Endothelial cell of umbilical vein (primary cell): Measurements from ENCODE around the gene KISS1R. TPM values are rescaled to one million over a fixed set of nuclear protein-coding genes. Genes with fewer than 3 reads are reported as not detected.

ENCODE experiments used
- BruUV-seq: library from RNA; stranded (reverse); fragments of 400-500 nt; replicated peaks from 2 replicates; lab custom pipeline; 2021; lab: Mats Ljungman, UMichigan
- CTCF ChIA-PET: fragments of 300-600, 350-600 bp; sonication (Branson Sonifier 250); formaldehyde crosslinking; loops from one replicate; lab custom pipeline; 2021; ENCODE audit warnings: antibody characterized with exemption, inconsistent platforms; lab: Charles Lee
- POLR2A ChIA-PET: fragments of 300-600, 350-600 bp; sonication (Branson Sonifier 250); formaldehyde crosslinking; loops from one replicate; lab custom pipeline; 2021; ENCODE audit warnings: antibody characterized with exemption, inconsistent platforms; lab: Charles Lee
- DNase-seq: peaks from one replicate; pipeline ENCODE4 v3.0.0-alpha.2; 2011; ENCODE audit warnings: low read depth, low spot score
- FAIRE-seq: peaks from 2 replicates; lab custom pipeline; 2011; peaks lifted over from hg19 to GRCh38; lab: Jason Lieb, UNC
- H2AFZ ChIP-seq: 2 replicates; pipeline ENCODE4 v1.6.0; 2012; ENCODE audit warnings: low read depth, low read length, control low read depth, inconsistent platforms
- H3K27ac ChIP-seq: 2 replicates; pipeline ENCODE4 v1.5.1; 2011; ENCODE audit warnings: low read depth, mild to moderate bottlenecking, control low read depth, low read length, moderate library complexity; ENCODE audit not compliant: insufficient read depth
- H3K27me3 ChIP-seq, 2 experiments: 2 replicates each; pipeline versions ENCODE4 v1.6.0 to v1.6.1; 2011; ENCODE audit warnings: low read length in 2 of 2, mixed read lengths in 1 of 2; ENCODE audit not compliant: control insufficient read depth in 2 of 2, insufficient read depth in 2 of 2
- H3K36me3 ChIP-seq, 2 experiments: 2 replicates in 1 of 2; 3 replicates in 1 of 2; pipeline ENCODE4 v1.5.1; 2011; ENCODE audit warnings: low read length in 2 of 2, mild to moderate bottlenecking in 1 of 2, moderate library complexity in 1 of 2; ENCODE audit not compliant: control insufficient read depth in 2 of 2, insufficient read depth in 2 of 2; ENCODE audit errors: extremely low read depth in 1 of 2
- H3K4me1 ChIP-seq: 3 replicates; pipeline ENCODE4 v1.5.1; 2011; ENCODE audit warnings: mild to moderate bottlenecking, low read length; ENCODE audit not compliant: control insufficient read depth, insufficient read depth; ENCODE audit errors: extremely low read depth
- H3K4me2 ChIP-seq: 2 replicates; pipeline ENCODE4 v1.6.1; 2011; ENCODE audit warnings: low read length, control low read depth, mixed read lengths; ENCODE audit not compliant: insufficient read depth
- H3K4me3 ChIP-seq, 3 experiments: fragments of 200-600 bp in 1 of 3; sonication (generic), shearing (Covaris generic) in 1 of 3; replicated peaks in 1 of 3; 2 replicates each; pipeline ENCODE4 v1.5.1; 2011 to 2016; ENCODE audit warnings: control low read depth in 3 of 3, low read length in 3 of 3, mild to moderate bottlenecking in 2 of 3, inconsistent platforms in 1 of 3, low read depth in 1 of 3, moderate library complexity in 1 of 3; ENCODE audit not compliant: insufficient read depth in 1 of 3
- H3K79me2 ChIP-seq: 2 replicates; pipeline ENCODE4 v1.6.0; 2012; ENCODE audit warnings: low read length, inconsistent platforms; ENCODE audit not compliant: control insufficient read depth, insufficient read depth
- H3K9ac ChIP-seq: replicated peaks from 2 replicates; pipeline ENCODE3; 2011; ENCODE audit warnings: low read length, control low read depth; ENCODE audit not compliant: insufficient read depth; ENCODE audit errors: extremely low read depth
- H3K9me1 ChIP-seq: replicated peaks from 3 replicates; pipeline ENCODE4 v1.6.0; 2011; ENCODE audit warnings: mild to moderate bottlenecking, low read length; ENCODE audit not compliant: control insufficient read depth, insufficient read depth; ENCODE audit errors: extremely low read depth
- H3K9me3 ChIP-seq: replicated peaks from 2 replicates; pipeline ENCODE4 v1.5.1; 2012; ENCODE audit warnings: low read length, inconsistent platforms; ENCODE audit not compliant: control insufficient read depth, insufficient read depth
- H4K20me1 ChIP-seq: replicated peaks from 2 replicates; pipeline ENCODE3; 2011; ENCODE audit warnings: mild to moderate bottlenecking, low read length; ENCODE audit not compliant: control insufficient read depth, insufficient read depth; ENCODE audit errors: extremely low read depth
- EZH2 ChIP-seq: IDR thresholded peaks from 2 replicates; pipeline ENCODE4 v1.6.1; 2012; ENCODE audit warnings: borderline replicate concordance, low read depth, mild to moderate bottlenecking, moderate library complexity, low read length, inconsistent platforms; ENCODE audit not compliant: severe bottlenecking
- FOS ChIP-seq: IDR thresholded peaks from 2 replicates; pipeline ENCODE4 v1.6.1; 2011; ENCODE audit warnings: mild to moderate bottlenecking, low read length, moderate library complexity, borderline replicate concordance; ENCODE audit not compliant: insufficient read depth
- GATA2 ChIP-seq: IDR thresholded peaks from 2 replicates; pipeline ENCODE4 v1.7.0; 2011; ENCODE audit warnings: low read depth, mild to moderate bottlenecking, moderate library complexity, mixed read lengths, low read length; ENCODE audit not compliant: insufficient read length, insufficient read depth
- JUN ChIP-seq: IDR thresholded peaks from 2 replicates; pipeline ENCODE4 v1.6.1; 2011; ENCODE audit warnings: borderline replicate concordance, low read depth; ENCODE audit not compliant: insufficient read length, insufficient read depth
- MYC ChIP-seq: IDR thresholded peaks from one replicate; pipeline ENCODE4 v1.6.1; 2011; ENCODE audit warnings: mild to moderate bottlenecking, low read depth, low read length
- POLR2A ChIP-seq: IDR thresholded peaks from 2 replicates; pipeline ENCODE4 v1.6.1; 2012; ENCODE audit warnings: low read depth, mild to moderate bottlenecking, control low read depth, low read length
- POLR2AphosphoS5 ChIP-seq: IDR thresholded peaks from 2 replicates; pipeline ENCODE4 v1.6.1; 2012; ENCODE audit warnings: low read depth, mild to moderate bottlenecking, control low read depth, low read length, moderate library complexity; ENCODE audit not compliant: insufficient read depth
- dilution Hi-C: fragments of 300-500 bp; cut with MboI; formaldehyde crosslinking; loops from one replicate; pipeline ENCODE4 v1.15.0; 2019; ENCODE audit warnings: low sequenced_read_pairs; ENCODE audit not compliant: extremely low pct_ligation_motif_present
- intact Hi-C: fragments of 100-400 bp; cut with micrococcal nuclease; formaldehyde crosslinking; loops from one replicate; pipeline ENCODE4 v1.10.0; 2022
- polyA plus RNA-seq, 4 experiments: library from polyadenylated mRNA; depleted of rRNA in 3 of 4; stranded (reverse) in 3 of 4; unstranded in 1 of 4; fragments of >200 nt; gene quantifications; 2 replicates each; pipeline versions ENCODE4 v1.2.1 to v1.2.3, GENCODE V29; 2011 to 2012; ENCODE audit warnings: missing spikeins in 1 of 4
- total RNA-seq: library from RNA; stranded (reverse); gene quantifications from 2 replicates; pipeline ENCODE4 v1.2.3, GENCODE V29; 2021
- TF ChIP-seq, protein P1 (sequence below): IDR thresholded peaks from 2 replicates; pipeline ENCODE4 v1.6.1; 2011; ENCODE audit not compliant: insufficient read depth, insufficient read length
- TF ChIP-seq, protein P2 (sequence below), 2 donors: IDR thresholded peaks; 1 replicate in 1 of 2; 2 replicates in 1 of 2; pipeline ENCODE4 v1.5.1; 2011; ENCODE audit warnings: low read length in 2 of 2, mild to moderate bottlenecking in 2 of 2, moderate library complexity in 2 of 2, control low read depth in 1 of 2, inconsistent platforms in 1 of 2, low read depth in 1 of 2; ENCODE audit not compliant: insufficient read depth in 1 of 2; ENCODE audit errors: extremely low read depth in 1 of 2

The KISS1R gene
- total and polyA plus RNA-seq, 2 donors (not counting 3 experiments of a cell fraction or from before 2014, with no cell fraction given), result not detected

DNA sequence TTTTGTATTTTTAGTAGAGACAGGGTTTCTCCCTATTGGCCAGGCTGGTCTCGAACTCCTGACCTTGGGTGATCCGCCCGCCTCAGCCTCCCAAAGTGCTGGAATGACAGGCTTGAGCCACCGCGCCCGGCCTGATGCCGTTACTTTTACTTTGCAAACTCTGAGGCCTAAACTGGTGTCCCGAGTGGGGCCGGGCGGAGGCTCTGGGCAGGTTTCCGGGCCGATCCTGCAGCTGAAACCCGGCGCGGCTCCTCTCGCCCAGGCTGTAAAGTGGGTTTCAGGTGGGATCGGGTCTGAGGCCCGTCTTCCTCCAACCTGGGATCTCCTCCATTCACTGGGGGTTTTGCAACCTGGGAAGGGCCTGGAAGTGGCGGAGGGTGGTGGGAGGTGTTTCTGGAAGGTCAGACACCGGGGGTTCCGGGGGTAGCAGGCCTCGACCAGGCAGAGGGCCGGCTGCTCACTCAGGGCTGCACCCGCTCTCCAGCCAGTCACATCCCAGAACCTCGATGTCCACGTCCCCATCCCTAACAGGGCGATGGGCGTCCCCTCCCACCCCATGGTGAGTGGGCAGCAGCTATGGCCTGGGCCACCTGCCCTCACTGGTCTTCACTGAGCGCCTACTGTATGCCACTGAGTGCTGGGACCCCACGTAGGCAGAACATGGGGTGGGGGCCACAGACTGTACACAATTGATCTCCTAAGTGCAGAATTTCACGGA is 45.7 kb downstream of the KISS1R start:
- dilution Hi-C loops (no loop called here), intact Hi-C loops (no loop called here)
- Histone ChIP-seq H3K4me2 (no peak overlapping the region), H3K9me1 (no peaks in the 10 kb centered on the region), H3K27me3 (no peaks in the 10 kb centered on the region), H3K9ac (no peak overlapping the region), H3K79me2 (no peaks in the 10 kb centered on the region), H3K27ac (no peak overlapping the region), H3K4me3 (no peak overlapping the region), H3K9me3 (no peaks in the 10 kb centered on the region), H3K4me1 (no peaks in the 10 kb centered on the region), H3K36me3 (peaks cover 2 to 5% of the 10 kb centered on the region in 2 experiments), H4K20me1 (no peaks in the 10 kb centered on the region), H2AFZ (no peak overlapping the region)
- no peak for TF ChIP-seq EZH2
- TF ChIP-seq POLR2A, result no peak
- TF ChIP-seq MYC, result no peak
- no peak for TF ChIP-seq GATA2
- no peak for TF ChIP-seq POLR2AphosphoS5
- TF ChIP-seq, protein P1, sequence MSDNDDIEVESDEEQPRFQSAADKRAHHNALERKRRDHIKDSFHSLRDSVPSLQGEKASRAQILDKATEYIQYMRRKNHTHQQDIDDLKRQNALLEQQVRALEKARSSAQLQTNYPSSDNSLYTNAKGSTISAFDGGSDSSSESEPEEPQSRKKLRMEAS, result no peak
- DNase-seq, result no peak
- no TSS peak for BruUV-seq
- POLR2A ChIA-PET, result no interaction called here
- FAIRE-seq, result no peak
- CTCF ChIA-PET, result no interaction called here

DNA sequence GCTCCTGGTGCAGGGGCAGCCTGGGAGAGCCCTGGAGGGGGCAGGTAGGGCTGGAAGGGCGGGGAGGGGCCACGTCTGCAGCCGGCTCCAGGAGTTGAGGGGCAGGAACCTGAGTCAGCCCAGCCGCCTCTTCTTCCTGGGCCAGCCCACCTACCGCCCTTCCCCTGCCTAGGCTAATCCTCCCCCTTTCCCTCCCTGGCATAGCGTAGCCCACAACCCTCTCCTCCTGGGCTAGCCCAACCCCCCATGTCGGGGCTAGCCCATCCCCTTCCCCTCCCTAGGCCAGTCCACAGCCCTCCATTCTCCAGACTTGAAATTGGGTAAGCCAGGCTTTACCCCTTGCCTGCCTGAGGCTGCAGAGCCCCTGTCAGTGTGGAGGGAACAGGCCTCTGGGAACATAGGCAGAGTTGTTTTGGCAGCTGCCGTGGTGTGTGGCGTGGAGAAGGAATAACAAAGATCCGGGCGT is 46.4 kb downstream of the KISS1R start:
- Histone ChIP-seq H3K4me1 (no peaks in the 10 kb centered on the region), H3K79me2 (no peaks in the 10 kb centered on the region), H4K20me1 (no peaks in the 10 kb centered on the region), H3K27ac (no peak overlapping the region), H3K36me3 (peaks cover 2 to 5% of the 10 kb centered on the region in 2 experiments), H3K4me3 (no peak overlapping the region), H3K9me3 (no peaks in the 10 kb centered on the region), H3K9ac (no peak overlapping the region), H2AFZ (no peak overlapping the region), H3K4me2 (no peak overlapping the region), H3K27me3 (no peaks in the 10 kb centered on the region), H3K9me1 (no peaks in the 10 kb centered on the region)
- ChIA-PET POLR2A (no interaction called here), CTCF (no interaction called here)
- no peak for FAIRE-seq
- TF ChIP-seq, protein P1, result no peak
- TF ChIP-seq MYC (no peak), POLR2A (no peak), FOS (no peak), GATA2 (no peak), JUN (no peak), EZH2 (no peak)
- TF ChIP-seq, protein P2, sequence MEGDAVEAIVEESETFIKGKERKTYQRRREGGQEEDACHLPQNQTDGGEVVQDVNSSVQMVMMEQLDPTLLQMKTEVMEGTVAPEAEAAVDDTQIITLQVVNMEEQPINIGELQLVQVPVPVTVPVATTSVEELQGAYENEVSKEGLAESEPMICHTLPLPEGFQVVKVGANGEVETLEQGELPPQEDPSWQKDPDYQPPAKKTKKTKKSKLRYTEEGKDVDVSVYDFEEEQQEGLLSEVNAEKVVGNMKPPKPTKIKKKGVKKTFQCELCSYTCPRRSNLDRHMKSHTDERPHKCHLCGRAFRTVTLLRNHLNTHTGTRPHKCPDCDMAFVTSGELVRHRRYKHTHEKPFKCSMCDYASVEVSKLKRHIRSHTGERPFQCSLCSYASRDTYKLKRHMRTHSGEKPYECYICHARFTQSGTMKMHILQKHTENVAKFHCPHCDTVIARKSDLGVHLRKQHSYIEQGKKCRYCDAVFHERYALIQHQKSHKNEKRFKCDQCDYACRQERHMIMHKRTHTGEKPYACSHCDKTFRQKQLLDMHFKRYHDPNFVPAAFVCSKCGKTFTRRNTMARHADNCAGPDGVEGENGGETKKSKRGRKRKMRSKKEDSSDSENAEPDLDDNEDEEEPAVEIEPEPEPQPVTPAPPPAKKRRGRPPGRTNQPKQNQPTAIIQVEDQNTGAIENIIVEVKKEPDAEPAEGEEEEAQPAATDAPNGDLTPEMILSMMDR (IDR thresholded peaks at IDR 0.05; ENCODE audit: extremely low read depth in 1 of 2, insufficient read depth in 1 of 2, low read depth in 1 of 2, low read length in 2 of 2), result no peak
- DNase-seq, result no peak
- dilution Hi-C loops, result no loop called here
- intact Hi-C loops, result no loop called here
- BruUV-seq, result no TSS peak
